GM23338 (cell line): Measurements from ENCODE around the gene FBLN1. TPM values are rescaled to one million over a fixed set of nuclear protein-coding genes. Genes with fewer than 3 reads are reported as not detected.

Experiments
- ATAC-seq: fragments of 200-7000 bp; cut with Tn5 transposase; 3 replicates; pipeline ENCODE4 v1.9.1; 2020
- DNase-seq: peaks from one replicate; pipeline ENCODE4 v3.0.0-alpha.2; 2015; ENCODE audit warnings: low spot score
- H2AFZ ChIP-seq: fragments of 200-600 bp; sonication (generic); 2 replicates; pipeline ENCODE4 v1.8.0; 2016; ENCODE audit warnings: antibody characterized with exemption, mild to moderate bottlenecking, moderate library complexity
- H3F3A ChIP-seq: fragments of 200-600 bp; sonication (generic); replicated peaks from 2 replicates; pipeline ENCODE4 v1.8.0; 2017; ENCODE audit warnings: antibody characterized with exemption, mixed run types, low read depth
- H3K27ac ChIP-seq: fragments of 200-600 bp; sonication (generic); 2 replicates; pipeline ENCODE4 v1.6.1; 2016; ENCODE audit warnings: low read depth
- H3K27me3 ChIP-seq: fragments of 200-600 bp; sonication (generic); 2 replicates; pipeline ENCODE4 v1.8.0; 2016; ENCODE audit warnings: mild to moderate bottlenecking, mixed run types, moderate library complexity; ENCODE audit not compliant: insufficient read depth
- H3K36me3 ChIP-seq: fragments of 200-600 bp; sonication (generic); 2 replicates; pipeline ENCODE4 v1.8.0; 2016; ENCODE audit warnings: mild to moderate bottlenecking; ENCODE audit not compliant: insufficient read depth
- H3K4me1 ChIP-seq: fragments of 200-600 bp; sonication (generic); 2 replicates; pipeline ENCODE4 v1.8.0; 2016; ENCODE audit warnings: mild to moderate bottlenecking, moderate library complexity; ENCODE audit not compliant: insufficient read depth
- H3K4me2 ChIP-seq: fragments of 200-600 bp; sonication (generic); 2 replicates; pipeline ENCODE4 v1.7.1; 2017; ENCODE audit warnings: mixed run types
- H3K4me3 ChIP-seq: fragments of 200-600 bp; sonication (generic); 2 replicates; pipeline ENCODE4 v1.6.1; 2016; ENCODE audit warnings: mixed run types
- H3K79me2 ChIP-seq: fragments of 200-600 bp; sonication (generic); replicated peaks from 2 replicates; pipeline ENCODE4 v1.8.0; 2017; ENCODE audit warnings: mild to moderate bottlenecking; ENCODE audit not compliant: insufficient read depth
- H3K9me2 ChIP-seq: fragments of 200-600 bp; sonication (generic); 2 replicates; pipeline ENCODE4 v1.8.0; 2017; ENCODE audit not compliant: insufficient read depth
- H4K20me1 ChIP-seq: fragments of 200-600 bp; sonication (generic); replicated peaks from 2 replicates; pipeline ENCODE4 v1.8.0; 2017; ENCODE audit warnings: mild to moderate bottlenecking; ENCODE audit not compliant: insufficient read depth
- H3K27ac Mint-ChIP-seq: 2 replicates; pipeline ENCODE4 v1.8.0; 2020; ENCODE audit warnings: inconsistent platforms, mild to moderate bottlenecking, moderate library complexity, mixed read lengths
- H3K27me3 Mint-ChIP-seq: 3 replicates; pipeline ENCODE4 v1.8.0; 2022; ENCODE audit warnings: low read depth, mild to moderate bottlenecking, moderate library complexity, mixed read lengths, inconsistent platforms; ENCODE audit not compliant: insufficient read depth, poor library complexity
- H3K36me3 Mint-ChIP-seq: 3 replicates; pipeline ENCODE4 v1.8.0; 2021; ENCODE audit warnings: low read depth, mild to moderate bottlenecking, inconsistent platforms, moderate library complexity, mixed read lengths
- H3K4me1 Mint-ChIP-seq: 3 replicates; pipeline ENCODE4 v1.8.0; 2020; ENCODE audit warnings: mild to moderate bottlenecking, inconsistent platforms, mixed read lengths
- H3K4me3 Mint-ChIP-seq: 3 replicates; pipeline ENCODE4 v1.8.0; 2021; ENCODE audit warnings: moderate library complexity, mild to moderate bottlenecking, inconsistent platforms, mixed read lengths
- H3K9me3 Mint-ChIP-seq: 3 replicates; pipeline ENCODE4 v1.8.0; 2020; ENCODE audit warnings: moderate library complexity, mild to moderate bottlenecking, inconsistent platforms, mixed read lengths
- CREB1 ChIP-seq: fragments of 250-450 bp; sonication (Bioruptor Pico); IDR thresholded peaks from 2 replicates; pipeline ENCODE4 v1.5.0; 2020; ENCODE audit warnings: low read depth, mild to moderate bottlenecking, moderate library complexity
- EZH2 ChIP-seq: fragments of 200-600 bp; sonication (generic); IDR thresholded peaks from one replicate; pipeline ENCODE4 v1.8.0; 2017; ENCODE audit warnings: antibody characterized with exemption, mild to moderate bottlenecking, low read depth; ENCODE audit not compliant: unreplicated experiment
- EZH2phosphoT487 ChIP-seq: fragments of 200-600 bp; sonication (generic); IDR thresholded peaks from one replicate; pipeline ENCODE4 v1.8.1; 2018; ENCODE audit warnings: antibody characterized with exemption; ENCODE audit not compliant: unreplicated experiment
- JUNB ChIP-seq: IDR thresholded peaks from one replicate; pipeline ENCODE4 v1.6.1; 2016; ENCODE audit warnings: antibody characterized with exemption; ENCODE audit not compliant: unreplicated experiment
- NANOG ChIP-seq: IDR thresholded peaks from 2 replicates; pipeline ENCODE4 v1.6.1; 2016; ENCODE audit warnings: antibody characterized with exemption, borderline replicate concordance
- POLR2AphosphoS5 ChIP-seq: IDR thresholded peaks from 2 replicates; pipeline ENCODE4 v1.6.1; 2016; ENCODE audit warnings: antibody characterized with exemption, low read depth
- STAT1 ChIP-seq: IDR thresholded peaks from one replicate; pipeline ENCODE4 v1.6.1; 2016; ENCODE audit warnings: antibody characterized with exemption; ENCODE audit not compliant: unreplicated experiment
- ZNF114 ChIP-seq: fragments of 250-450 bp; sonication (Bioruptor Pico); IDR thresholded peaks from 2 replicates; pipeline ENCODE4 v1.5.0; 2020; ENCODE audit warnings: mild to moderate bottlenecking, moderate library complexity
- ZNF331 ChIP-seq: fragments of 250-450 bp; sonication (Bioruptor Pico); IDR thresholded peaks from 2 replicates; pipeline ENCODE4 v1.5.0; 2020; ENCODE audit warnings: low read depth, mild to moderate bottlenecking, moderate library complexity
- ZNF462 ChIP-seq: fragments of 250-450 bp; sonication (Bioruptor Pico); IDR thresholded peaks from 2 replicates; pipeline ENCODE4 v1.5.0; 2020; ENCODE audit warnings: mild to moderate bottlenecking, moderate library complexity
- polyA plus RNA-seq: library from polyadenylated mRNA; unstranded; fragments of >200 nt; fragmentation: Nextera tagmentation; extraction: Ambion mirVana; gene quantifications from 2 replicates; pipeline ENCODE4 v1.2.1, GENCODE V29; 2016
- total RNA-seq: library from RNA; depleted of rRNA; stranded (reverse); fragments of >200 nt; shearing (Covaris generic); gene quantifications from 2 replicates; pipeline ENCODE4 v1.2.3, GENCODE V29; 2014
- TF ChIP-seq, protein P1 (sequence below), 2 experiments: fragments of 200-600 bp in 1 of 2; sonication (generic) in 1 of 2; conservative IDR thresholded peaks; 2 replicates each; pipeline versions ENCODE4 v1.5.1 to v1.6.1; 2016 to 2017; ENCODE audit warnings: antibody characterized with exemption in 2 of 2, low read depth in 2 of 2, mild to moderate bottlenecking in 2 of 2, moderate library complexity in 1 of 2
- TF ChIP-seq, protein P2 (sequence below): IDR thresholded peaks from 2 replicates; pipeline ENCODE4 v1.6.1; 2016; ENCODE audit warnings: antibody characterized with exemption
- TF ChIP-seq, protein P3 (sequence below): IDR thresholded peaks from one replicate; pipeline ENCODE4 v1.6.1; 2018; ENCODE audit warnings: antibody characterized with exemption; ENCODE audit not compliant: unreplicated experiment

FBLN1 gene
- total and polyA plus RNA-seq, 2 experiments from 2014 or later, result 90.1 to 137 TPM

DNA sequence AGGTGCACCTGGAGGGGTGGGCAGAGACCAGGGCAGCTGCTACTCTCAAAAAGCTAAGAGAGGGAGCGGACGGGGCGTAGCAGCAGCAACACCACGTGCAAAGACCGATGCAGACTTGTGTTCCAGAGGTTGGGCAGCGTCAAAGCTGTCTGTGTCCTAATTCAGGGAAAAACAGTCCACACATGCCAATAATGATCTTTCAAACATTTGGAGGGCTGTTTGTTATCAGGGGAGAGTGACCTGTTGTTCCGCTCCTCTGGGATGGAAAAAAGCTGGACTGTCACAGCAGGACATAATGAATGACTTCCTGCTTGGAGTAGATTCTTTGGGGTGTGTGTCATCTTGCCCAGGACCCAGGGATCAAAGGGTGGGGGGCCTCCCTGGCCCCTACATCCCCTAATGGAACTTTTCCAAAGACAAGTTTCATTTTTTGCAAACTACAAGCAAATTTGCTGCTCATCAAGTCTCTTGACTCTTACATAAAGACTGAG is 6.2 kb upstream of the FBLN1 start:
- no peaks in the 10 kb centered on the region for H3K36me3 ChIP-seq
- peaks cover 5% of the 10 kb centered on the region; the same call in 2 of the 3 replicates for H3K36me3 Mint-ChIP-seq
- H3K4me2 ChIP-seq, result 0 out of 2 replicates have a peak overlapping the region, but pooled peaks have one; percentile 53
- H3F3A ChIP-seq, result no peaks in the 10 kb centered on the region
- H3K27me3 ChIP-seq, result no peaks in the 10 kb centered on the region
- H3K9me3 Mint-ChIP-seq, result peaks cover 16% of the 10 kb centered on the region; the same call in 2 of the 3 replicates
- H3K4me1 Mint-ChIP-seq, result peaks cover 22% of the 10 kb centered on the region
- H4K20me1 ChIP-seq, result no peaks in the 10 kb centered on the region
- peaks cover 24% of the 10 kb centered on the region for H3K27me3 Mint-ChIP-seq
- no peaks in the 10 kb centered on the region for H3K9me2 ChIP-seq
- ATAC-seq (no peak; the same call in 2 of the 3 replicates), DNase-seq (no peak)
- TF ChIP-seq, protein P1, sequence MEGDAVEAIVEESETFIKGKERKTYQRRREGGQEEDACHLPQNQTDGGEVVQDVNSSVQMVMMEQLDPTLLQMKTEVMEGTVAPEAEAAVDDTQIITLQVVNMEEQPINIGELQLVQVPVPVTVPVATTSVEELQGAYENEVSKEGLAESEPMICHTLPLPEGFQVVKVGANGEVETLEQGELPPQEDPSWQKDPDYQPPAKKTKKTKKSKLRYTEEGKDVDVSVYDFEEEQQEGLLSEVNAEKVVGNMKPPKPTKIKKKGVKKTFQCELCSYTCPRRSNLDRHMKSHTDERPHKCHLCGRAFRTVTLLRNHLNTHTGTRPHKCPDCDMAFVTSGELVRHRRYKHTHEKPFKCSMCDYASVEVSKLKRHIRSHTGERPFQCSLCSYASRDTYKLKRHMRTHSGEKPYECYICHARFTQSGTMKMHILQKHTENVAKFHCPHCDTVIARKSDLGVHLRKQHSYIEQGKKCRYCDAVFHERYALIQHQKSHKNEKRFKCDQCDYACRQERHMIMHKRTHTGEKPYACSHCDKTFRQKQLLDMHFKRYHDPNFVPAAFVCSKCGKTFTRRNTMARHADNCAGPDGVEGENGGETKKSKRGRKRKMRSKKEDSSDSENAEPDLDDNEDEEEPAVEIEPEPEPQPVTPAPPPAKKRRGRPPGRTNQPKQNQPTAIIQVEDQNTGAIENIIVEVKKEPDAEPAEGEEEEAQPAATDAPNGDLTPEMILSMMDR (conservative IDR thresholded peaks at IDR 0.05; ENCODE audit: low read depth in 2 of 2), result no peak
- no peak for TF ChIP-seq ZNF462 (CRISPR knock-in tag)
- TF ChIP-seq POLR2AphosphoS5, result no peak
- TF ChIP-seq CREB1 (CRISPR knock-in tag), result no peak
- TF ChIP-seq ZNF331 (CRISPR knock-in tag), result no peak
- TF ChIP-seq ZNF114 (CRISPR knock-in tag), result no peak
- no peak for TF ChIP-seq JUNB
- TF ChIP-seq STAT1, result no peak
- no peak for TF ChIP-seq EZH2
- TF ChIP-seq, protein P2, sequence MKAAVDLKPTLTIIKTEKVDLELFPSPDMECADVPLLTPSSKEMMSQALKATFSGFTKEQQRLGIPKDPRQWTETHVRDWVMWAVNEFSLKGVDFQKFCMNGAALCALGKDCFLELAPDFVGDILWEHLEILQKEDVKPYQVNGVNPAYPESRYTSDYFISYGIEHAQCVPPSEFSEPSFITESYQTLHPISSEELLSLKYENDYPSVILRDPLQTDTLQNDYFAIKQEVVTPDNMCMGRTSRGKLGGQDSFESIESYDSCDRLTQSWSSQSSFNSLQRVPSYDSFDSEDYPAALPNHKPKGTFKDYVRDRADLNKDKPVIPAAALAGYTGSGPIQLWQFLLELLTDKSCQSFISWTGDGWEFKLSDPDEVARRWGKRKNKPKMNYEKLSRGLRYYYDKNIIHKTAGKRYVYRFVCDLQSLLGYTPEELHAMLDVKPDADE, result no peak
- TF ChIP-seq, protein P3, sequence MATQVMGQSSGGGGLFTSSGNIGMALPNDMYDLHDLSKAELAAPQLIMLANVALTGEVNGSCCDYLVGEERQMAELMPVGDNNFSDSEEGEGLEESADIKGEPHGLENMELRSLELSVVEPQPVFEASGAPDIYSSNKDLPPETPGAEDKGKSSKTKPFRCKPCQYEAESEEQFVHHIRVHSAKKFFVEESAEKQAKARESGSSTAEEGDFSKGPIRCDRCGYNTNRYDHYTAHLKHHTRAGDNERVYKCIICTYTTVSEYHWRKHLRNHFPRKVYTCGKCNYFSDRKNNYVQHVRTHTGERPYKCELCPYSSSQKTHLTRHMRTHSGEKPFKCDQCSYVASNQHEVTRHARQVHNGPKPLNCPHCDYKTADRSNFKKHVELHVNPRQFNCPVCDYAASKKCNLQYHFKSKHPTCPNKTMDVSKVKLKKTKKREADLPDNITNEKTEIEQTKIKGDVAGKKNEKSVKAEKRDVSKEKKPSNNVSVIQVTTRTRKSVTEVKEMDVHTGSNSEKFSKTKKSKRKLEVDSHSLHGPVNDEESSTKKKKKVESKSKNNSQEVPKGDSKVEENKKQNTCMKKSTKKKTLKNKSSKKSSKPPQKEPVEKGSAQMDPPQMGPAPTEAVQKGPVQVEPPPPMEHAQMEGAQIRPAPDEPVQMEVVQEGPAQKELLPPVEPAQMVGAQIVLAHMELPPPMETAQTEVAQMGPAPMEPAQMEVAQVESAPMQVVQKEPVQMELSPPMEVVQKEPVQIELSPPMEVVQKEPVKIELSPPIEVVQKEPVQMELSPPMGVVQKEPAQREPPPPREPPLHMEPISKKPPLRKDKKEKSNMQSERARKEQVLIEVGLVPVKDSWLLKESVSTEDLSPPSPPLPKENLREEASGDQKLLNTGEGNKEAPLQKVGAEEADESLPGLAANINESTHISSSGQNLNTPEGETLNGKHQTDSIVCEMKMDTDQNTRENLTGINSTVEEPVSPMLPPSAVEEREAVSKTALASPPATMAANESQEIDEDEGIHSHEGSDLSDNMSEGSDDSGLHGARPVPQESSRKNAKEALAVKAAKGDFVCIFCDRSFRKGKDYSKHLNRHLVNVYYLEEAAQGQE, result no peak
- TF ChIP-seq NANOG, result no peak
- TF ChIP-seq EZH2phosphoT487, result no peak
- H3K27ac Mint-ChIP-seq, result 0 out of 2 replicates have a peak overlapping the region, but pooled peaks have one; percentile 19
- H3K4me3 Mint-ChIP-seq, result no peak overlapping the region
- H3K4me3 ChIP-seq, result no peak overlapping the region
- H3K27ac ChIP-seq, result no peak overlapping the region
- no peak overlapping the region for H2AFZ ChIP-seq
- no peaks in the 10 kb centered on the region for H3K79me2 ChIP-seq
- peaks cover 14% of the 10 kb centered on the region for H3K4me1 ChIP-seq
